IMR-90 (cell line): ENCODE results near the gene MEGF6. TPM values are rescaled to one million over a fixed set of nuclear protein-coding genes. Genes with fewer than 3 reads are reported as not detected.
A peak's percentile ranks its signal among the peaks of the same experiment; 100 is the strongest.

Experiments used
- ATAC-seq: fragments of 200-7000 bp; cut with Tn5 transposase; 2 replicates; pipeline ENCODE4 v1.9.1; 2020; ENCODE audit warnings: low read depth, mild to moderate bottlenecking, moderate library complexity
- BruUV-seq: library from RNA; stranded (reverse); fragments of 400-500 nt; replicated peaks from 2 replicates; lab custom pipeline; 2021; lab: Mats Ljungman, UMichigan
- CTCF ChIA-PET: fragments of 300-600 bp; formaldehyde crosslinking; extraction: SDS; loops from one replicate; lab custom pipeline; 2021; ENCODE audit warnings: antibody characterized with exemption; lab: Yijun Ruan, JAX
- POLR2A ChIA-PET: fragments of 300-600 bp; sonication (Branson Sonifier 250); formaldehyde crosslinking; loops from one replicate; lab custom pipeline; 2022; ENCODE audit warnings: antibody characterized with exemption; ENCODE audit not compliant: unreplicated experiment; lab: Charles Lee
- DNase-seq: peaks from one replicate; pipeline ENCODE4 v3.0.0; 2013
- H2AFZ ChIP-seq: replicated peaks from 2 replicates; pipeline ENCODE3; 2013; ENCODE audit warnings: low read length, mild to moderate bottlenecking; ENCODE audit not compliant: poor library complexity
- H2AK5ac ChIP-seq: 2 replicates; pipeline ENCODE4 v1.6.1; 2013; ENCODE audit warnings: low read depth, low read length, inconsistent platforms
- H2AK9ac ChIP-seq: replicated peaks from 2 replicates; pipeline ENCODE3; 2013; ENCODE audit warnings: mild to moderate bottlenecking, low read depth, low read length, moderate library complexity; ENCODE audit not compliant: poor library complexity
- H2BK120ac ChIP-seq: 2 replicates; pipeline ENCODE4 v1.6.1; 2013; ENCODE audit warnings: low read depth, low read length, inconsistent platforms
- H2BK15ac ChIP-seq: 3 replicates; pipeline ENCODE4 v1.6.1; 2013; ENCODE audit warnings: low read depth, low read length, inconsistent platforms
- H2BK20ac ChIP-seq: 2 replicates; pipeline ENCODE4 v1.6.1; 2013; ENCODE audit warnings: low read depth, mild to moderate bottlenecking, inconsistent platforms, low read length, moderate library complexity
- H2BK5ac ChIP-seq: 2 replicates; pipeline ENCODE4 v1.6.1; 2013; ENCODE audit warnings: mild to moderate bottlenecking, low read depth, low read length, inconsistent platforms; ENCODE audit not compliant: poor library complexity, severe bottlenecking
- H3K14ac ChIP-seq: replicated peaks from 2 replicates; pipeline ENCODE4 v1.6.1; 2013; ENCODE audit warnings: low read depth, low read length, inconsistent platforms
- H3K18ac ChIP-seq: 2 replicates; pipeline ENCODE4 v1.6.1; 2013; ENCODE audit warnings: low read depth, low read length, control low read depth
- H3K23ac ChIP-seq: 2 replicates; pipeline ENCODE4 v1.6.1; 2013; ENCODE audit warnings: low read depth, low read length, inconsistent platforms
- H3K27ac ChIP-seq: 2 replicates; pipeline ENCODE4 v1.5.1; 2013; ENCODE audit warnings: mild to moderate bottlenecking, control low read depth, low read length; ENCODE audit not compliant: insufficient read depth
- H3K27me3 ChIP-seq: 2 replicates; pipeline ENCODE4 v1.6.1; 2013; ENCODE audit warnings: low read length; ENCODE audit not compliant: control insufficient read depth, insufficient read depth
- H3K36me3 ChIP-seq: 2 replicates; pipeline ENCODE4 v1.6.1; 2013; ENCODE audit warnings: low read length, mixed read lengths; ENCODE audit not compliant: control insufficient read depth, insufficient read depth
- H3K4ac ChIP-seq: 2 replicates; pipeline ENCODE4 v1.6.1; 2013; ENCODE audit warnings: low read depth, low read length, inconsistent platforms
- H3K4me1 ChIP-seq: 2 replicates; pipeline ENCODE4 v1.6.1; 2013; ENCODE audit warnings: low read length, mixed read lengths; ENCODE audit not compliant: control insufficient read depth, insufficient read depth
- H3K4me2 ChIP-seq: 2 replicates; pipeline ENCODE4 v1.6.1; 2013; ENCODE audit warnings: low read depth, mild to moderate bottlenecking, control low read depth, low read length, moderate library complexity
- H3K4me3 ChIP-seq: 2 replicates; pipeline ENCODE4 v1.5.1; 2013; ENCODE audit warnings: low read depth, mild to moderate bottlenecking, control low read depth, low read length, moderate library complexity; ENCODE audit not compliant: insufficient read depth
- H3K56ac ChIP-seq: 2 replicates; pipeline ENCODE4 v1.6.1; 2013; ENCODE audit warnings: low read length, inconsistent platforms; ENCODE audit not compliant: insufficient read depth; ENCODE audit errors: extremely low read depth
- H3K79me1 ChIP-seq, 2 experiments: 2 replicates each; pipeline ENCODE4 v1.6.1; 2013; ENCODE audit warnings: low read length in 2 of 2, inconsistent platforms in 1 of 2, low read depth in 1 of 2
- H3K9ac ChIP-seq: 2 replicates; pipeline ENCODE4 v1.6.1; 2013; ENCODE audit warnings: low read depth, low read length, control low read depth
- H3K9me1 ChIP-seq: 2 replicates; pipeline ENCODE4 v1.6.1; 2013; ENCODE audit warnings: low read length, inconsistent platforms; ENCODE audit not compliant: insufficient read depth
- H3K9me3 ChIP-seq: 2 replicates; pipeline ENCODE4 v1.6.1; 2013; ENCODE audit warnings: low read length; ENCODE audit not compliant: control insufficient read depth, insufficient read depth
- H4K20me1 ChIP-seq: 2 replicates; pipeline ENCODE4 v1.6.1; 2013; ENCODE audit warnings: low read length, inconsistent platforms; ENCODE audit not compliant: insufficient read depth
- H4K5ac ChIP-seq: 2 replicates; pipeline ENCODE4 v1.6.1; 2013; ENCODE audit warnings: mild to moderate bottlenecking, low read depth, low read length, control low read depth
- H4K8ac ChIP-seq, 2 experiments: 2 replicates each; pipeline ENCODE4 v1.6.1; 2013; ENCODE audit warnings: low read depth in 2 of 2, low read length in 2 of 2, control low read depth in 1 of 2, inconsistent platforms in 1 of 2
- H4K91ac ChIP-seq: 2 replicates; pipeline ENCODE4 v1.6.1; 2013; ENCODE audit warnings: low read depth, low read length, inconsistent platforms; ENCODE audit not compliant: insufficient read depth
- CEBPB ChIP-seq: IDR thresholded peaks from 2 replicates; pipeline ENCODE4 v1.6.1; 2012; ENCODE audit warnings: low read depth, low read length, improper control_type of control experiment
- ELK1 ChIP-seq: fragments of 150-350 bp; IDR thresholded peaks from 2 replicates; pipeline ENCODE4 v1.6.1; 2016; ENCODE audit warnings: low read depth, mild to moderate bottlenecking, low read length, moderate library complexity, borderline replicate concordance
- MAFK ChIP-seq: IDR thresholded peaks from 2 replicates; pipeline ENCODE4 v1.6.1; 2012; ENCODE audit warnings: low read depth, low read length, improper control_type of control experiment
- MAZ ChIP-seq: IDR thresholded peaks from 2 replicates; pipeline ENCODE4 v1.6.1; 2012; ENCODE audit warnings: low read depth, mild to moderate bottlenecking, low read length, improper control_type of control experiment, moderate library complexity, borderline replicate concordance
- POLR2A ChIP-seq: IDR thresholded peaks from 2 replicates; pipeline ENCODE4 v1.6.1; 2012; ENCODE audit warnings: mild to moderate bottlenecking, low read depth, low read length
- WGBS, 2 experiments: methylation state at CpG; one replicate each; pipeline versions ENCODE4 v1.1.5 to v1.1.7; 2013; ENCODE audit warnings: missing lambda C conversion rate in 2 of 2; ENCODE audit not compliant: insufficient read length in 1 of 2; ENCODE audit errors: extremely low coverage in 2 of 2; 5-methylcytosine and 5-hydroxymethylcytosine counted together
- dilution Hi-C: fragments of 300-500 bp; cut with HindIII; formaldehyde crosslinking; loops from one replicate; pipeline ENCODE4 v1.14.3; 2018; ENCODE audit warnings: low sequenced_read_pairs; ENCODE audit not compliant: unreplicated experiment
- in situ Hi-C: fragments of 300-500 bp; cut with MboI; formaldehyde crosslinking; loops from 3 replicates; pipeline ENCODE4 v1.14.3; 2019; ENCODE audit warnings: low sequenced_read_pairs, inconsistent platforms, mixed read lengths
- intact Hi-C: fragments of 100-400 bp; cut with micrococcal nuclease; formaldehyde crosslinking; loops from 2 replicates; pipeline ENCODE4 v1.10.0; 2022
- polyA plus RNA-seq, 3 experiments: library from polyadenylated mRNA; depleted of rRNA; stranded (reverse); fragments of >200 nt; gene quantifications; 2 replicates each; pipeline ENCODE4 v1.2.3, GENCODE V29; 2012; ENCODE audit warnings: low replicate concordance in 1 of 3
- total RNA-seq: library from RNA; depleted of rRNA; stranded (reverse); fragments of >200 nt; gene quantifications from 2 replicates; pipeline ENCODE4 v1.2.3, GENCODE V29; 2012

The MEGF6 gene
- total and polyA plus RNA-seq, 2 of the 4 experiments (the other 2 are of a cell fraction): 0.72 to 4.1 TPM

GRCh38 chr1:3505161-3505560 is 106.1 kb downstream of the MEGF6 start:
- Histone ChIP-seq H3K36me3 (no peaks in the 10 kb centered on the region), H3K79me1 (no peaks in the 10 kb centered on the region), H3K27me3 (no peaks in the 10 kb centered on the region), H2AK5ac (peak overlapping the region; percentile 35; the same call in 1 of the 2 replicates), H4K5ac (no peak overlapping the region), H2BK20ac (no peak overlapping the region), H2AK9ac (peak overlapping the region; percentile 8), H4K91ac (no peak overlapping the region), H3K4me1 (peaks cover 7% of the 10 kb centered on the region; the same call in 1 of the 2 replicates), H2AFZ (peak overlapping the region; percentile 2), H2BK120ac (peak overlapping the region; percentile 87; the same call in 1 of the 2 replicates), H3K18ac (no peak overlapping the region), H3K4me2 (no peak overlapping the region), H3K23ac (no peak overlapping the region), H3K27ac (no peak overlapping the region), H2BK15ac (no peak overlapping the region), H2BK5ac (no peak overlapping the region), H3K4ac (peak overlapping the region; percentile 75; the same call in 1 of the 2 replicates), H3K56ac (no peak overlapping the region), H4K20me1 (no peaks in the 10 kb centered on the region), H3K4me3 (no peak overlapping the region), H3K9me1 (peaks cover 3% of the 10 kb centered on the region; the same call in 1 of the 2 replicates), H4K8ac (no peak overlapping the region), H3K9ac (no peak overlapping the region), H3K14ac (no peak overlapping the region), H3K9me3 (no peaks in the 10 kb centered on the region)
- DNase-seq (no peak), ATAC-seq (no peak)
- CTCF ChIA-PET: no interaction called here
- POLR2A ChIA-PET: no interaction called here
- 85% methylated on average over 8 of the region's 20 CpGs; no CpG with 5 or more reads in 1 of the 2 experiments for WGBS, 2 experiments
- intact Hi-C loops: no loop called here
- TF ChIP-seq POLR2A (no peak), ELK1 (no peak), CEBPB (no peak), MAFK (no peak), MAZ (no peak)
- dilution Hi-C loops: no loop called here
- no TSS peak for BruUV-seq
- in situ Hi-C loops: no loop called here
